GM12878 (cell line): ENCODE results near the gene NFE2L3. TPM values are rescaled to one million over a fixed set of nuclear protein-coding genes. Genes with fewer than 3 reads are reported as not detected.
A peak's percentile ranks its signal among the peaks of the same experiment; 100 is the strongest.

ENCODE experiments used
- ATAC-seq: fragments of 200-7000 bp; cut with Tn5 transposase; 3 replicates; pipeline ENCODE4 v1.9.1; 2020; ENCODE audit warnings: mild to moderate bottlenecking, moderate library complexity
- BruUV-seq: library from RNA; stranded (reverse); fragments of 400-500 nt; replicated peaks from 2 replicates; lab custom pipeline; 2021; lab: Mats Ljungman, UMichigan
- CTCF ChIA-PET: fragments of 300-600 bp; sonication (Branson Sonifier 250); formaldehyde crosslinking; extraction: SDS; loops from one replicate; lab custom pipeline; 2021; ENCODE audit warnings: inconsistent platforms; lab: Yijun Ruan, JAX
- POLR2A ChIA-PET: fragments of 350-600 bp; formaldehyde crosslinking; extraction: SDS; loops from one replicate; lab custom pipeline; 2021; ENCODE audit warnings: inconsistent platforms; lab: Charles Lee
- RAD21 ChIA-PET: fragments of 300-600 bp; sonication (Branson Sonifier 250); formaldehyde crosslinking; loops from one replicate; lab custom pipeline; 2023; ENCODE audit warnings: antibody characterized with exemption; ENCODE audit not compliant: unreplicated experiment; lab: Charles Lee
- SMC1A ChIA-PET: fragments of 300-600 bp; sonication (Branson Sonifier 250); formaldehyde crosslinking; loops from one replicate; lab custom pipeline; 2023; ENCODE audit not compliant: unreplicated experiment, uncharacterized antibody; lab: Charles Lee
- DNase-seq: peaks from one replicate; pipeline ENCODE4 v3.0.0-alpha.2; 2011; ENCODE audit warnings: low read depth, low spot score
- FAIRE-seq: peaks from 3 replicates; lab custom pipeline; 2011; peaks lifted over from hg19 to GRCh38; lab: Jason Lieb, UNC
- H2AFZ ChIP-seq: 2 replicates; pipeline ENCODE4 v1.6.0; 2011; ENCODE audit warnings: low read depth, low read length, control low read depth; ENCODE audit not compliant: control insufficient read depth
- H3K27ac ChIP-seq: 2 replicates; pipeline ENCODE4 v1.5.1; 2011; ENCODE audit warnings: control low read depth; ENCODE audit not compliant: control insufficient read depth, insufficient read depth
- H3K27me3 ChIP-seq, 2 experiments: replicated peaks in 1 of 2; 2 replicates each; pipeline versions ENCODE4 v1.6.0 to v1.6.1; 2011; ENCODE audit warnings: low read length in 1 of 2; ENCODE audit not compliant: control insufficient read depth in 2 of 2, insufficient read depth in 2 of 2
- H3K36me3 ChIP-seq, 2 experiments: 2 replicates each; pipeline ENCODE4 v1.5.1; 2011; ENCODE audit warnings: low read length in 1 of 2; ENCODE audit not compliant: control insufficient read depth in 2 of 2, insufficient read depth in 2 of 2
- H3K4me1 ChIP-seq: 2 replicates; pipeline ENCODE4 v1.6.1; 2011; ENCODE audit warnings: mild to moderate bottlenecking, low read length, moderate library complexity, mixed read lengths; ENCODE audit not compliant: control insufficient read depth, insufficient read depth
- H3K4me2 ChIP-seq: 2 replicates; pipeline ENCODE4 v1.6.0; 2011; ENCODE audit warnings: control low read depth; ENCODE audit not compliant: control insufficient read depth, insufficient read depth
- H3K4me3 ChIP-seq: fragments of 200-600 bp; sonication (generic); 2 replicates; pipeline ENCODE4 v1.5.1; 2016
- H3K79me2 ChIP-seq: 2 replicates; pipeline ENCODE4 v1.6.0; 2011; ENCODE audit warnings: low read length; ENCODE audit not compliant: control insufficient read depth, insufficient read depth
- H3K9ac ChIP-seq: 2 replicates; pipeline ENCODE4 v1.8.0; 2011; ENCODE audit warnings: low read length, control low read depth, mixed read lengths; ENCODE audit not compliant: control insufficient read depth, insufficient read depth
- H3K9me3 ChIP-seq: replicated peaks from 3 replicates; pipeline ENCODE4 v1.5.1; 2011; ENCODE audit warnings: mild to moderate bottlenecking, low read length; ENCODE audit not compliant: control insufficient read depth, insufficient read depth
- H4K20me1 ChIP-seq: 2 replicates; pipeline ENCODE4 v1.6.0; 2011; ENCODE audit not compliant: control insufficient read depth, insufficient read depth
- BACH1 ChIP-seq: fragments of 450-650 bp; IDR thresholded peaks from 2 replicates; pipeline ENCODE4 v1.6.1; 2017; ENCODE audit warnings: mild to moderate bottlenecking, borderline replicate concordance
- BCL11A ChIP-seq: IDR thresholded peaks from 2 replicates; pipeline ENCODE4 v1.6.1; 2011; ENCODE audit warnings: low read depth, low read length
- ETV6 ChIP-seq, 2 experiments: fragments of 450-650 bp in 1 of 2; IDR thresholded peaks in 1 of 2; conservative IDR thresholded peaks in 1 of 2; 2 replicates each; pipeline ENCODE4 v1.6.1; 2014; ENCODE audit warnings: antibody characterized with exemption in 1 of 2, borderline replicate concordance in 1 of 2, low read depth in 1 of 2, mild to moderate bottlenecking in 1 of 2, moderate library complexity in 1 of 2
- FOXM1 ChIP-seq: IDR thresholded peaks from 2 replicates; pipeline ENCODE4 v1.6.1; 2012; ENCODE audit warnings: low read depth, mild to moderate bottlenecking, inconsistent platforms, low read length, moderate library complexity
- MEF2A ChIP-seq: IDR thresholded peaks from 2 replicates; pipeline ENCODE4 v1.6.1; 2011; ENCODE audit warnings: low read depth, mild to moderate bottlenecking, low read length, moderate library complexity; ENCODE audit not compliant: insufficient read depth
- MTA3 ChIP-seq: IDR thresholded peaks from 2 replicates; pipeline ENCODE4 v1.6.1; 2012; ENCODE audit warnings: low read length, inconsistent platforms, borderline replicate concordance
- MYB ChIP-seq: fragments of 150-350 bp; IDR thresholded peaks from 2 replicates; pipeline ENCODE4 v1.6.1; 2014; ENCODE audit warnings: mild to moderate bottlenecking, low read depth, low read length, borderline replicate concordance
- NFYA ChIP-seq: IDR thresholded peaks from 2 replicates; pipeline ENCODE4 v1.6.1; 2011; ENCODE audit warnings: low read depth, mild to moderate bottlenecking, low read length, improper control_type of control experiment, borderline replicate concordance
- NFYB ChIP-seq: IDR thresholded peaks from 2 replicates; pipeline ENCODE4 v1.6.1; 2011; ENCODE audit warnings: low read depth, mild to moderate bottlenecking, low read length, improper control_type of control experiment, moderate library complexity; ENCODE audit not compliant: insufficient read depth
- PML ChIP-seq: IDR thresholded peaks from 2 replicates; pipeline ENCODE4 v1.6.1; 2012; ENCODE audit warnings: low read length, inconsistent platforms
- POLR2A ChIP-seq: IDR thresholded peaks from 2 replicates; pipeline ENCODE4 v1.6.1; 2011; ENCODE audit warnings: low read depth, mild to moderate bottlenecking, low read length
- POLR2AphosphoS2 ChIP-seq: IDR thresholded peaks from 2 replicates; pipeline ENCODE4 v1.6.1; 2011; ENCODE audit warnings: low read depth, mild to moderate bottlenecking, low read length, improper control_type of control experiment, moderate library complexity
- POLR2AphosphoS5 ChIP-seq: IDR thresholded peaks from 2 replicates; pipeline ENCODE4 v1.6.1; 2011; ENCODE audit warnings: mild to moderate bottlenecking, low read length, inconsistent platforms
- RELB ChIP-seq: fragments of 450-650 bp; IDR thresholded peaks from 2 replicates; pipeline ENCODE4 v1.6.1; 2017; ENCODE audit warnings: low read depth, mild to moderate bottlenecking, moderate library complexity
- RUNX3 ChIP-seq: IDR thresholded peaks from 2 replicates; pipeline ENCODE4 v1.6.1; 2012; ENCODE audit warnings: low read length, inconsistent platforms
- SMARCA5 ChIP-seq: fragments of 450-650 bp; IDR thresholded peaks from 2 replicates; pipeline ENCODE4 v1.6.1; 2017; ENCODE audit warnings: mild to moderate bottlenecking
- SMC3 ChIP-seq: IDR thresholded peaks from 2 replicates; pipeline ENCODE4 v1.6.1; 2011; ENCODE audit warnings: low read length, improper control_type of control experiment, borderline replicate concordance
- SP1 ChIP-seq: IDR thresholded peaks from one replicate; pipeline ENCODE4 v1.6.1; 2011; ENCODE audit warnings: low read depth, low read length
- STAT3 ChIP-seq: IDR thresholded peaks from 2 replicates; pipeline ENCODE4 v1.6.1; 2011; ENCODE audit warnings: low read depth, low read length, improper control_type of control experiment
- YBX1 ChIP-seq: fragments of 450-650 bp; IDR thresholded peaks from 2 replicates; pipeline ENCODE4 v1.6.1; 2016; ENCODE audit warnings: antibody characterized with exemption
- ZNF207 ChIP-seq: fragments of 450-650 bp; IDR thresholded peaks from 2 replicates; pipeline ENCODE4 v1.6.1; 2014; ENCODE audit warnings: antibody characterized with exemption, mild to moderate bottlenecking, borderline replicate concordance
- ZNF24 ChIP-seq: fragments of 450-650 bp; IDR thresholded peaks from 2 replicates; pipeline ENCODE4 v1.6.1; 2017; ENCODE audit warnings: antibody characterized with exemption, mild to moderate bottlenecking
- ZNF274 ChIP-seq: IDR thresholded peaks from one replicate; pipeline ENCODE4 v1.8.0; 2011; ENCODE audit not compliant: insufficient read length, insufficient read depth
- WGBS: methylation state at CpG from one replicate; pipeline ENCODE4 v1.1.6; 2016; ENCODE audit warnings: low lambda C conversion rate; ENCODE audit not compliant: insufficient replicate concordance, insufficient coverage; ENCODE audit errors: missing lambda C conversion rate; 5-methylcytosine and 5-hydroxymethylcytosine counted together
- in situ Hi-C: fragments of 300-500 bp; cut with MboI; formaldehyde crosslinking; loops from 9 replicates; pipeline ENCODE4 v1.14.3; 2018; ENCODE audit warnings: mixed read lengths
- intact Hi-C: fragments of 100-400 bp; cut with micrococcal nuclease; formaldehyde crosslinking; loops from one replicate; pipeline ENCODE4 v1.14.2; 2022; ENCODE audit not compliant: unreplicated experiment
- polyA plus RNA-seq, 11 experiments: library from polyadenylated mRNA; depleted of rRNA in 4 of 11; unstranded in 6 of 11; stranded (reverse) in 5 of 11; fragments of >200 nt; fragmentation: Nextera tagmentation in 4 of 11; fragmentation: Illumina TruSeq in 1 of 11; extraction: Ambion mirVana in 4 of 11; extraction: Trizol in 1 of 11; gene quantifications; 1 replicate in 1 of 11; 2 replicates in 10 of 11; pipeline versions ENCODE4 v1.2.1 to v1.2.3, GENCODE V29; 2011 to 2016; ENCODE audit warnings: inconsistent platforms in 2 of 11, missing spikeins in 2 of 11, low read depth in 1 of 11
- total RNA-seq, 4 experiments: library from RNA; depleted of rRNA in 3 of 4; stranded (reverse); fragments of >200 nt in 3 of 4; fragmentation: Illumina TruSeq in 1 of 4; extraction: Trizol in 1 of 4; gene quantifications; 2 replicates each; pipeline versions ENCODE4 v1.2.1 to v1.2.3, GENCODE V29; 2013 to 2021

NFE2L3 gene
- total and polyA plus RNA-seq, 10 of the 15 experiments (the other 5 are each of a cell fraction or from before 2014, with no cell fraction given): 4.4 to 34.9 (median 13.0) TPM

- Histone ChIP-seq H3K4me3 (no peak overlapping the region), H3K36me3 (peaks cover 3 to 19% of the 10 kb centered on the region in 2 experiments; a peak in 3 of 4 replicates), H3K4me1 (peaks cover 8% of the 10 kb centered on the region; the same call in 1 of the 2 replicates), H3K9ac (no peak overlapping the region), H3K27ac (no peak overlapping the region), H3K27me3 (no peaks in the 10 kb centered on the region), H4K20me1 (no peaks in the 10 kb centered on the region; the same call in 1 of the 2 replicates), H3K4me2 (no peak overlapping the region), H2AFZ (no peak overlapping the region), H3K79me2 (peaks cover 16% of the 10 kb centered on the region), H3K9me3 (no peaks in the 10 kb centered on the region)
- intact Hi-C loops: no loop called here
- no TSS peak for BruUV-seq
- CTCF ChIA-PET: interaction anchor here (0.8 to 3.0 kb wide), 6 partner anchors 11 to 293 kb away, joined by 3 to 29 read pairs (median 4); no protein-coding TSS in a partner anchor
- POLR2A ChIA-PET: interaction anchor here (0.6 to 2.6 kb wide), 3 partner anchors 11 to 74 kb away, joined by 4 to 8 read pairs (median 6); no protein-coding TSS in a partner anchor
- in situ Hi-C loops: no loop called here
- RAD21 ChIA-PET: interaction anchor here (0.7 to 2.7 kb wide), 3 partner anchors 8 to 95 kb away, joined by 3 to 13 read pairs (median 3); no protein-coding TSS in a partner anchor
- FAIRE-seq: no peak
- SMC1A ChIA-PET: interaction anchor here (1.0 to 3.3 kb wide), 7 partner anchors 10 to 293 kb away, joined by 3 to 23 read pairs (median 5); no protein-coding TSS in a partner anchor
- ATAC-seq: peak; percentile 5
- DNase-seq: no peak
- 72% methylated on average over 5 of the region's 5 CpGs for WGBS
- TF ChIP-seq RUNX3 (peak; percentile 31; the same call in 1 of the 2 replicates), BACH1 (0 out of 2 replicates have a peak, but pooled peaks have one; percentile 22), MEF2A (no peak), MYB (no peak), BCL11A (peak; percentile 4; the same call in 1 of the 2 replicates), ZNF24 (no peak), SMC3 (no peak), YBX1 (no peak), STAT3 (no peak), SMARCA5 (no peak), NFYA (no peak), PML (peak; percentile 50; the same call in 1 of the 2 replicates), FOXM1 (no peak), NFYB (no peak), POLR2AphosphoS2 (peak; percentile 87), RELB (no peak), MTA3 (0 out of 2 replicates have a peak, but pooled peaks have one; percentile 24), POLR2A (peak; percentile 68), ZNF207 (no peak), ZNF274 (no peak), ETV6 (conservative IDR thresholded peaks at IDR 0.05 in 1 of 2, IDR thresholded peaks at IDR 0.05 in 1 of 2; ENCODE audit: borderline replicate concordance in 1 of 2, low read depth in 1 of 2) (no peak), SP1 (no peak), POLR2AphosphoS5 (peak; percentile 69)
Observed at GRCh38 chr7:26186364-26187311, 34.6 kb downstream of the NFE2L3 start.
